ENCODE measurements around the gene KCNJ4.

KCNJ4 gene

DNA sequence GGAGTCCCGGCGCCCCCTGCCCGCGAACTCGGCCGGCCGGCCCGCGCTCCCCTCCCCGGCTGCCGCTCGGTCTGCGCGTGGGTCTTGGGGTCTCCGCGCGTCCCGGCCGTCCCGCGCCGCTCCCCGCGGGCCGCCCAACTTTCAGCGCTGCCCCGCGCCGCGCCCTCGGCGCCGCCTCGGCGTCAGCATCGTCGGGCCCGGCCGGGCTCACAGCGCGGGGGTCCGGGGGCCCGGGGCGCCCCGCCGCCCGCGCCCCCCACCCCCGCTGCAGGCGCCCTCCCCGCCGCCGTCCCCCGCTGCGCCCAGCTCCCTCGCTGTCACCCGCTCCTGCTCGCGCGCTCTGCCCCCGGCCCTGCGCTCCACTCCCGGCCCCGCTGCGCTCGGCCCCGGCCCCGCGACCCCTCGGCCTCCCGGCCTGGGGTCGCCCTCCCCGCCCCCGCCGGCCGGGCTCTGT is at the start of gene KCNJ4:
Gene KCNJ4 (minus strand): TSS at position 124 of the 454 bp plus-strand sequence. CDS start 27,067 bp downstream, outside the sequence.
- no peaks in the 10 kb centered on the region for H3K36me3 Mint-ChIP-seq (ENCODE audit: low read depth)
- H3K4me1 Mint-ChIP-seq (ENCODE audit: low read depth), result peaks cover 9% of the 10 kb centered on the region
- peak within 1 kb of the TSS; percentile 44 for H3K27ac Mint-ChIP-seq
- no peaks in the 10 kb centered on the region for H3K9me3 Mint-ChIP-seq
- no peak for DNase-seq
- peaks cover 81% of the 10 kb centered on the region for H3K27me3 Mint-ChIP-seq
- peak within 1 kb of the TSS; percentile 73 for H3K4me3 Mint-ChIP-seq

DNA sequence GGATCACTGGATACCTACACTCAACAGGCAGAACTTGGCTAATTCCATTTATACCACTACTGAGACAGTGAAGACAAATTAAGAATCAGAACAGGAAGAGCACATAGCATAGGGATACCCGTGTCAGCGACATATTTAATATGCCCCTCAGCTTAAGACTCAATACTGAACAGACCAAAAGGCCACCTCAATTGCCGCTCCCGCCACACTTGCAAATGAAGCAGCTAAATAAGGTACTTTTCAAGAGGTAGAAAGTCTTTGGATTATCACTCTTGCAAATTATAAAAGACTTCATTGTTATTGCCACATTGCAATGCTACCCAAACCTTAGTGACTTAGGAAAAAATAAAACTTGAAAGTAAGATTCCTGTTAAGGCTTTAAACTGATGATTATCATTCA is 48.0 kb upstream of the KCNJ4 start:
- Mint-ChIP-seq H3K4me1 (ENCODE audit: low read depth) (peaks cover 63% of the 10 kb centered on the region), H3K4me3 (peak overlapping the region; percentile 100), H3K27ac (peak overlapping the region; percentile 98), H3K36me3 (ENCODE audit: low read depth) (peaks cover 83% of the 10 kb centered on the region), H3K9me3 (no peaks in the 10 kb centered on the region), H3K27me3 (no peaks in the 10 kb centered on the region)
- no peak for DNase-seq

DNA sequence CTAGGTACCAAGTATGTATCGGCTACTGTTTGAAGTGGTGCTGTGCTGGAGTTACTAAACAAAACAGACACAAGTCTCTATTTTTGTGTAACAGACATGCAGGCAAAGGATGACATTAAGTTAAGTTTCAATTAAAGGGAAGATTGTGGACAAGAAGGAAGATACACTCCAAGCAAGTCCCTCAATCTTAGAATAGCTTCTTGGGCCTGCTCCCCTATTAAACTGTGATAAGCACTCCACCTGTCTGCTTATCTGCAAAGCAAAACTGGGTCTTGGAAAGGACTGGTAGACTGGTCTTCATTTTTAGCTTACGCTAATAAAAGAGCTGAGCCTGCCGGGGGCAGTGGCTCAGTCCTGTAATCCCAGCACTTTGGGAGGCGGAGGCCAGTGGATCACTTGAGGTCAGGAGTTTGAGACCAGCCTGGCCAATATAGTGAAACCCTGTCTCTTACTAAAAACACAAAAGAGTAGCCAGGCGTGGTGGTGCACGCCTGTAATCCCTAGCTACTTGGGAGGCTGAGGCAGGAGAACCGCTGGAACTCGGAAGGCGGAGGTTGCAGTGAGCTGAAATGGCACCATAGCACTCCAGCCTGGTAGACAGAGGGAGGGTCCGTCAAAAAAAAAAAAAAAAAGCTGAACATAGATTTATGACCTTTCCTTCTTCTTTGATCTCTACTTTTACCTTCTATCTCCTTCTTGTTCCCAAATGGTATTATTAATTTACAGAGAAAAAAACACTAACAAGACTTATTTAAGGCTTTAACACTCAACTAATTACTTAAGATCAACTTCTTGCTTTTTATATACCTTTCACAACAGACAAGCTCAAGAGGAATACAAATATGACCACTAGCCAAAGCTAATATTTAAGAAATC is 47.0 kb upstream of the KCNJ4 start:
- H3K27ac Mint-ChIP-seq, result peak overlapping the region; percentile 98
- DNase-seq, result no peak
- peaks cover 89% of the 10 kb centered on the region for H3K36me3 Mint-ChIP-seq (ENCODE audit: low read depth)
- no peaks in the 10 kb centered on the region for H3K27me3 Mint-ChIP-seq
- peak overlapping the region; percentile 100 for H3K4me3 Mint-ChIP-seq
- H3K9me3 Mint-ChIP-seq, result no peaks in the 10 kb centered on the region
- peaks cover 64% of the 10 kb centered on the region for H3K4me1 Mint-ChIP-seq (ENCODE audit: low read depth)

DNA sequence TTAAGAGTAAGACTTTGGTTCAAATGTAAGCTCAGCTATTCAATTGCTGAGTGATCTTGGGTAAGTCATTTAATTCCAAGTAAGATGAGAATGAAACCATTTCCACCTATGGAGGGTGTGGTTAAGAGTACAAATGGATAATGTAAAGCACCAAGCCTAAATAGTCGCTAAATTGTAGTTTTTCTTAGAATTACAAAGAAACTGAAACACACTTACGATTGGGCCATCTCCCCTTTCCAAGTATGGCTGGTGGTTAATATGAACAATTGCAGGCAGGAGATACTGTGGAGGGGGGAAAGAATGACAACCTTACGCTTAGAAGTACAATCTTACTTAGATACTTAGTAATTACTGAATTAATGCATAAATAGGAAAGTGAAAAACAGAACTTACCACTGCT is 42.9 kb upstream of the KCNJ4 start:
- Mint-ChIP-seq H3K27me3 (no peaks in the 10 kb centered on the region), H3K4me1 (ENCODE audit: low read depth) (peaks cover 75% of the 10 kb centered on the region)

DNA sequence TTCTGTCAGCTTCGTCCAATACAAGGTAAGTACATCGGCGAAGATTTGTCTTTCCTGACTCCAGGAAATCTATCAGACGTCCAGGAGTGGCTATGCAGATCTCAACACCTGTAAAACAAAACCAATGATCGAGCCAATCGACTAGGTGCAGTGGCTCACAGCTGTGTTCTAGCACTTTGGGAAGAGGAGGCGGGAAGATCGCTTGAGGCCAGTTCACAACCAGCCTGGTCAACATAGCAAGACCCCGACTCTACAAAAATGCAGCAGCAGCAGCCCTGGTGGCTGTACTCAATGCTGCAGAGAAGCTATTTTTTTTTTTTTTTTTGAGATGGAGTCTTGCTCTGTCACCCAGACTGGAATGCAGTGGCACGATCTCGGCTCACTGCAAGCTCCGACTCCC is 39.9 kb upstream of the KCNJ4 start:
- Mint-ChIP-seq H3K27ac (peak overlapping the region; percentile 45), H3K9me3 (no peaks in the 10 kb centered on the region), H3K36me3 (ENCODE audit: low read depth) (peaks cover 94% of the 10 kb centered on the region)

More for the DNA sequence above, 42.9 kb upstream of the KCNJ4 start:
- DNase-seq, result no peak
- Mint-ChIP-seq H3K27ac (peak overlapping the region; percentile 90), H3K4me3 (no peak overlapping the region), H3K36me3 (ENCODE audit: low read depth) (peaks cover 96% of the 10 kb centered on the region), H3K9me3 (no peaks in the 10 kb centered on the region)

DNA sequence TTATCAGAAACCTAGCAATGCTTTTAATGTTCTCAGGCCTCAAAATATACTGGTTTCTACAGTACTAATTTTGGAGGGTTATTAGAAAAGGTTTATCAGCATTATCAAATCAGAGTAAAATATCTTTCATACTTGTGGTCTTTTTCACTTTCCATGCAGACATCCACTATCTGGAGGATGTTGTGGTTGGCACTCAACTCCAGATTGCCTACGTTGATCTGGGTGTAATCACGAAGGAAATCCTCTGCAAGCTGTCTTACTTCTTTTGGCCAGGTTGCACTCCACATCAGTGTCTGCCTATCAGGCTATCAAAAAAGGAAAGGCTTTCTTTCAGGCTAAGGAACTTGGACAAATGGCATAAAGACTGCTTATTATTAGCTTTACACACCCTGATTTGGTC is 39.5 kb upstream of the KCNJ4 start:
- Mint-ChIP-seq H3K4me1 (ENCODE audit: low read depth) (peaks cover 77% of the 10 kb centered on the region), H3K27me3 (no peaks in the 10 kb centered on the region), H3K4me3 (no peak overlapping the region)

More for the DNA sequence above, 39.9 kb upstream of the KCNJ4 start:
- Mint-ChIP-seq H3K4me3 (no peak overlapping the region), H3K27me3 (no peaks in the 10 kb centered on the region), H3K4me1 (ENCODE audit: low read depth) (peaks cover 74% of the 10 kb centered on the region)
- no peak for DNase-seq

DNA sequence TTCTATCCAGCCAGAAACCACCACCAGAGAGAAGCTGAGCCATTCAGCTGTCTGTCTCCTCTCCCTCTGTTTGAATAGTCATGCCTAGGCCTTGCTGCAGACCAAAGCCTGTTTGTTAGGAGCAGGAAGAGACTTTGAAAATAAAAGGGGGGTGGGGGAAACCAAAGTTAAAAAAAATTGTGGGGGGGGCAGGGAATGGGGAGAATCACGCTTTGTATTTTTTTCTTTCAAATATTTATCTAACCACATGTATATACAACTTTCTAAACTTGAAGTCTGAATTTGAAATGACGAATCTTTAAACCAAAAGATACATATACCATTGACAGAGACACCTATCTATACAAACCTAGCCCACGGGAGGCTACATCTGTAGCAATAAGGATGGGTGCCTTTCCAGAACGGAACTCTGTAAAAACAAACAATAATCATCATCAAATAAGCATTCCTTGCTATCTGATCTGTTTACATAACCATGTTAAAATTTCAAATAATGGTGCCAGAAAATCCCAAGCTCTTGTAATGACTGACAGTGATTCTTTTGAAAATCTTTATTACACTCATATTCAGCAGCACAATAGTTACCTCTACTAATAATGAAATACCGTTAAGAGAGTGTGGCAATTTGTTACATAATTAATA is 36.8 kb upstream of the KCNJ4 start:
- H3K27me3 Mint-ChIP-seq, result no peaks in the 10 kb centered on the region
- H3K4me3 Mint-ChIP-seq, result no peak overlapping the region
- peak overlapping the region; percentile 66 for H3K27ac Mint-ChIP-seq
- no peak for DNase-seq
- H3K9me3 Mint-ChIP-seq, result no peaks in the 10 kb centered on the region
- H3K4me1 Mint-ChIP-seq (ENCODE audit: low read depth), result peaks cover 74% of the 10 kb centered on the region
- H3K36me3 Mint-ChIP-seq (ENCODE audit: low read depth), result peaks cover 97% of the 10 kb centered on the region

More for the DNA sequence above, 39.5 kb upstream of the KCNJ4 start:
- Mint-ChIP-seq H3K36me3 (ENCODE audit: low read depth) (peaks cover 94% of the 10 kb centered on the region), H3K27ac (peak overlapping the region; percentile 45), H3K9me3 (no peaks in the 10 kb centered on the region)
- no peak for DNase-seq

DNA sequence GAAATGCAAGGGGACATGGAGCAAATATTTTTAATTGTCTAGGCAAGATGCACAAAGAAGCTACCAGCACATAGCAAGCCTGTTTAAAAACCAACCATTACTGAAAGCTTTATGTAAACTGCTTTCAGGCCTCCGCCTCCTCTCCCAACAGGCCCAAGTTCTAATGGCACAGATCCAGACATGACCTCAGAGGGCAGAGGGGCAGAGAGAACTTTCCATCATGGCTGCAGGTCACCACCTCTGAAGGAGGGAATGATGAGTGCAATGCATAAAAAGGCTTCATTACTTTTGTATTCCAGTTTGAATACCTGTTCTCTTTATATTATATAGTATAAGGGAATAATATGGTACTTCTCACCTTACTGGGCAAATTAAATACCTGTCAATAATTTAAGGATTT is 35.9 kb upstream of the KCNJ4 start:
- Mint-ChIP-seq H3K4me1 (ENCODE audit: low read depth) (peaks cover 79% of the 10 kb centered on the region), H3K9me3 (no peaks in the 10 kb centered on the region), H3K4me3 (no peak overlapping the region), H3K36me3 (ENCODE audit: low read depth) (peaks cover 97% of the 10 kb centered on the region), H3K27ac (peak overlapping the region; percentile 95), H3K27me3 (no peaks in the 10 kb centered on the region)
- DNase-seq, result no peak

DNA sequence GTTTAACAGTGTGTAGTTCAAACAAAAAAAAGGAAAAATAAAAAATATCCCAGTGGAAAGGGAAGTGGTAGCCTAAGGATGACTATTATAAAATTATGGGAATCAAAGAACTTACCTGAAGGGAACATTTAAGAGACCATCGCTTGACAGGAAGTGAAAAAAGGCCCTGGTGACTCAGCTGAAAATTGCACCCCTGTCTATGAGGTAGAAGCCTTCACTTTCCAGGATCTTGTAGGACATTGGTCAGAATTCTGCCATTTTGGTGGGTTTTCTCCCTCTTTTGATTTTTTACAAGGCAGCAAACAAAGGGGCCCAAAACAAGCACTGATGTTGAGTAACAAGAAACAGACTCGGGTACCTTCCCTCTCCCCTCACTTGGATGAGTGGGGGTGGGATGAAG is 35.5 kb upstream of the KCNJ4 start:
- Mint-ChIP-seq H3K36me3 (ENCODE audit: low read depth) (peaks cover 97% of the 10 kb centered on the region), H3K27me3 (no peaks in the 10 kb centered on the region), H3K27ac (peak overlapping the region; percentile 95), H3K4me3 (no peak overlapping the region), H3K9me3 (no peaks in the 10 kb centered on the region), H3K4me1 (ENCODE audit: low read depth) (peaks cover 79% of the 10 kb centered on the region)
- no peak for DNase-seq

DNA sequence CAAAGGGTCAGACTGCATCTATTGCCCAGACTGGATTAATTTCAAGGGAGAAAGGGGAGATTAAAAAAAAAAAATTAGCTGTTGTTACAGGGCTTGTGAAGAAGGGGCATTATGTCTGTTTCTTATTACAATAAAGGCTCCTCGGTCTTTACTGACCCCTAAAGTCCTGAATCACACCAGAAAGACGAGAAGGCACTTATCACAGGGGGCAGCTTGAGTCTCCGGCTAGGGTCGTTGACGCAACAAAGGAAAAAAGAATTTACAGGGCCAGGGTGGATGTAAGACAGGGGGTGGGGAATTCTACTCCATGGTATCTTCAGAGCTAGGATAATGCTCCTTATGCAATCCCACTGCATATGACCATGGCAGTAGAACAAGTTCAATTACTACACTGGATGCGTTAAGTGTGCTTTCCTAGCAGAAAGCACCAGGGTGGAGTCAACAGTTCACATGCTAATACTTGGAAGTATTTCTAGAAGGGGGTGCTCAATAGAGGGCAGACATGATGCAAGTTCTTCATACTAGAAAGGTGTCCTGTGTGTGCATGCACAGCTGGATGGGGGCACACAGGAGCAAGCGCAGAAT is 34.7 kb upstream of the KCNJ4 start:
- peaks cover 76% of the 10 kb centered on the region for H3K4me1 Mint-ChIP-seq (ENCODE audit: low read depth)
- H3K9me3 Mint-ChIP-seq, result no peaks in the 10 kb centered on the region
- H3K27ac Mint-ChIP-seq, result peak overlapping the region; percentile 95
- DNase-seq, result no peak
- no peak overlapping the region for H3K4me3 Mint-ChIP-seq
- no peaks in the 10 kb centered on the region for H3K27me3 Mint-ChIP-seq
- peaks cover 97% of the 10 kb centered on the region for H3K36me3 Mint-ChIP-seq (ENCODE audit: low read depth)

DNA sequence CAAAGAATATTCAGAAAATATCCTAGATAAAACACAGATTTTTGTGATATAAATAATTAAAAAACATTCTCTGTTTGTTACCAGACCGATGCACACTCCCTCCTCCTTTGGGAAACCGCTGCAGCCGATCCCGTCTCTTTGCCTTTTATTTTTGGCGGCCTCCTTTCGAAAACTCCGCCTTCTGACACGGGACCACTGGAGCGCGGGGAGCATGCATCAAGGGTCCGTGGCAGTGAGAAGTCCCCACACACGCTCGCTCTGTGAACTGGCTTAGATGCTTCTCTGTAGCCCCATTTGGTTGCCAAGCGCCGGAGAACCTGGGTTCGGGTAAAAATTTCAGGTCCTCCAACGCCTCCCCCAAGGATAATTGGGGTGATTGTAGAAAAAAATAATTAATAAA is 34.1 kb upstream of the KCNJ4 start:
- no peaks in the 10 kb centered on the region for H3K27me3 Mint-ChIP-seq
- peaks cover 97% of the 10 kb centered on the region for H3K36me3 Mint-ChIP-seq (ENCODE audit: low read depth)
- H3K9me3 Mint-ChIP-seq, result no peaks in the 10 kb centered on the region
- H3K4me1 Mint-ChIP-seq (ENCODE audit: low read depth), result peaks cover 74% of the 10 kb centered on the region
- H3K4me3 Mint-ChIP-seq, result no peak overlapping the region
- no peak overlapping the region for H3K27ac Mint-ChIP-seq
- no peak for DNase-seq

DNA sequence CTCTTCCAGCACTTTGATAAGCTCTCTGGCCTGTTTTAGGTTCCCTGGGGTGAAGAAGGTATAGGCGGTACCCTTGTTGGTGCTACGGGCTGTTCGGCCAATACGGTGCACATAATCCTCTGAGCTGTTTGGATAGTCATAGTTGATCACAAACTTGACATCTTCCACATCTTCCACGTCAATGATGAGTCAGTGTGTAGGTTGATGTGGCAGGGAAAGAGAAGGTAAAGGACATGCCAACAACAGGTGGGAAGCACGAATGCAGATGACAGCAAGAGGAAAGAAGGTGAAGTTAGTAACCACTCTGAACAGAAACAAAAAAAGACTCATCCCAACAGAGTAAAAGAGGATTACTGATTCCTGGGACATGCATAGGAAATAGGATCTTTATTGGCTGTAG is 32.9 kb upstream of the KCNJ4 start:
- H3K4me3 Mint-ChIP-seq, result no peak overlapping the region
- H3K27me3 Mint-ChIP-seq, result no peaks in the 10 kb centered on the region
- H3K4me1 Mint-ChIP-seq (ENCODE audit: low read depth), result peaks cover 74% of the 10 kb centered on the region
- H3K27ac Mint-ChIP-seq, result peak overlapping the region; percentile 34
- DNase-seq, result no peak
- H3K9me3 Mint-ChIP-seq, result no peaks in the 10 kb centered on the region
- H3K36me3 Mint-ChIP-seq (ENCODE audit: low read depth), result peaks cover 97% of the 10 kb centered on the region

DNA sequence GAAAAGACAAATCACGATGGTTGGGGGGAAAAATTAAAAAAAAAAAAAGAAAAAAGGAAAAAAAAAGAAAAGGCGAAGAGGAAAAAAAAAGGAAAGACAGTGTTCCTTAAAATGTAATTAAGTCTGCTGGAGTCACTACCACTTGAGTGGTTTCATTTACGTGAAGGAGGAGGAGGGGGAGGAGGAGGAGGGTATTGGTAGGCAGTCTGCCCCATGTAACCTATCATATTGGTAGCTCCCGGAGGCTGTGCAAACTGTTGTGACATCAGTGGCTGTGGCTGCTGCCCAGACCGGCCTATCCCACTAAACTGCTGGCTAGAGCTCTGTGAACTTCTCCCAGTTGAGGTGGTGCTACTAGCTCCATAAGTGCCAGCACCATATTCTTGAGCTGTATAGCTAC is 30.8 kb upstream of the KCNJ4 start:
- no peak overlapping the region for H3K4me3 Mint-ChIP-seq
- H3K36me3 Mint-ChIP-seq (ENCODE audit: low read depth), result peaks cover 97% of the 10 kb centered on the region
- H3K4me1 Mint-ChIP-seq (ENCODE audit: low read depth), result peaks cover 67% of the 10 kb centered on the region
- H3K27me3 Mint-ChIP-seq, result no peaks in the 10 kb centered on the region
- DNase-seq, result peak; percentile 31
- peak overlapping the region; percentile 77 for H3K27ac Mint-ChIP-seq
- no peaks in the 10 kb centered on the region for H3K9me3 Mint-ChIP-seq

DNA sequence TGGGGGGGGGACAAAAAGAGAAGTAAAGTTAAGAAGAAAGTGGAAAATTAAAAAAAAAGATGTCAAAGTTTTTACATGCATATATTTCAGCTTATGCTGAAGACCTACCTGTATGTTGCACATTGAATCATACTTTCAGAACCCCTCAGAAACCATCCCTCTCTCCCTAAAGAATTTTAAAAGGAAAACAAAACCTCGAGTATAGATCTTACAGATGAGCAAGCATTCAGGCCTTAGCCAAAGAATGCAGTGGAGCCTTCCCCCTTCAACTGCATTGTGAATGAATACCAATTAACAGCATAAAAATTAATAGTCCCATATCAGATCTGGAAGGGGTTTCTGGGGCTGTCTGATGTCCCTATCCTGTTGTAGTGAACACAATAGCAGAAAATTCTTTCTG is 29.2 kb upstream of the KCNJ4 start:
- no peaks in the 10 kb centered on the region for H3K9me3 Mint-ChIP-seq
- H3K4me3 Mint-ChIP-seq, result no peak overlapping the region
- H3K27me3 Mint-ChIP-seq, result no peaks in the 10 kb centered on the region
- DNase-seq, result no peak
- H3K4me1 Mint-ChIP-seq (ENCODE audit: low read depth), result peaks cover 53% of the 10 kb centered on the region
- H3K27ac Mint-ChIP-seq, result peak overlapping the region; percentile 76
- peaks cover 93% of the 10 kb centered on the region for H3K36me3 Mint-ChIP-seq (ENCODE audit: low read depth)
